H1 (cell line): Measurements from ENCODE around the gene DNAAF3. TPM values are rescaled to one million over a fixed set of nuclear protein-coding genes. Genes with fewer than 3 reads are reported as not detected.

Experiments used
- CTCF ChIA-PET: fragments of 300-600 bp; sonication (Branson Sonifier 250); formaldehyde crosslinking; loops from one replicate; lab custom pipeline; 2021; ENCODE audit not compliant: partially characterized antibody; lab: Charles Lee
- POLR2A ChIA-PET: fragments of 300-600 bp; sonication (Branson Sonifier 250); formaldehyde crosslinking; loops from one replicate; lab custom pipeline; 2021; ENCODE audit warnings: inconsistent platforms; ENCODE audit not compliant: partially characterized antibody; lab: Charles Lee
- DNase-seq, 2 experiments: peaks; one replicate each; pipeline versions ENCODE4 v3.0.0 to v3.0.0-alpha.2; 2010 to 2022; ENCODE audit warnings: low spot score in 2 of 2, low read depth in 1 of 2, mixed read lengths in 1 of 2
- FAIRE-seq: peaks from 2 replicates; lab custom pipeline; 2011; peaks lifted over from hg19 to GRCh38; lab: Jason Lieb, UNC
- H2AFZ ChIP-seq: 2 replicates; pipeline ENCODE4 v1.8.1; 2012; ENCODE audit warnings: low read length, inconsistent platforms
- H2AK5ac ChIP-seq: 2 replicates; pipeline ENCODE4 v1.6.1; 2013; ENCODE audit warnings: low read depth, low read length
- H2BK120ac ChIP-seq: replicated peaks from 2 replicates; pipeline ENCODE3; 2013; ENCODE audit warnings: low read depth, low read length, inconsistent platforms
- H2BK12ac ChIP-seq: 2 replicates; pipeline ENCODE4 v1.6.1; 2013; ENCODE audit warnings: low read depth, low read length
- H2BK15ac ChIP-seq: 2 replicates; pipeline ENCODE4 v1.6.1; 2013; ENCODE audit warnings: low read length
- H2BK20ac ChIP-seq: 2 replicates; pipeline ENCODE4 v1.6.1; 2013; ENCODE audit warnings: low read length
- H2BK5ac ChIP-seq: 2 replicates; pipeline ENCODE4 v1.6.1; 2013; ENCODE audit warnings: low read depth, low read length
- H3K14ac ChIP-seq: 2 replicates; pipeline ENCODE4 v1.6.1; 2013; ENCODE audit warnings: inconsistent platforms; ENCODE audit not compliant: insufficient read length
- H3K18ac ChIP-seq: 2 replicates; pipeline ENCODE4 v1.6.1; 2013; ENCODE audit warnings: low read length; ENCODE audit errors: extremely low read depth
- H3K23ac ChIP-seq: 2 replicates; pipeline ENCODE4 v1.6.1; 2013; ENCODE audit warnings: inconsistent platforms; ENCODE audit not compliant: insufficient read length
- H3K23me2 ChIP-seq: 2 replicates; pipeline ENCODE4 v1.6.1; 2013; ENCODE audit warnings: low read depth, low read length
- H3K27ac ChIP-seq: 2 replicates; pipeline ENCODE4 v1.6.1; 2011; ENCODE audit warnings: low read depth, low read length, inconsistent platforms
- H3K27me3 ChIP-seq, 4 experiments: replicated peaks in 1 of 4; 1 replicate in 1 of 4; 2 replicates in 3 of 4; pipeline versions ENCODE4 v1.6.1 to v1.8.1; 2011 to 2013; ENCODE audit warnings: low read length in 3 of 4, mild to moderate bottlenecking in 3 of 4, inconsistent platforms in 2 of 4, mixed read lengths in 2 of 4, moderate library complexity in 1 of 4; ENCODE audit not compliant: control insufficient read depth in 3 of 4, insufficient read depth in 3 of 4; ENCODE audit errors: extremely low read depth in 1 of 4
- H3K36me3 ChIP-seq, 4 experiments: 2 replicates each; pipeline versions ENCODE4 v1.6.1 to v1.8.1; 2011 to 2013; ENCODE audit warnings: mild to moderate bottlenecking in 4 of 4, low read length in 3 of 4, moderate library complexity in 2 of 4, control low read depth in 1 of 4, inconsistent platforms in 1 of 4; ENCODE audit not compliant: insufficient read depth in 4 of 4, control insufficient read depth in 2 of 4
- H3K4ac ChIP-seq: replicated peaks from 2 replicates; pipeline ENCODE3; 2013; ENCODE audit warnings: low read length, low read depth, mixed read lengths, inconsistent platforms; ENCODE audit not compliant: insufficient read length
- H3K4me1 ChIP-seq, 4 experiments: replicated peaks in 1 of 4; 1 replicate in 1 of 4; 2 replicates in 3 of 4; pipeline versions ENCODE4 v1.6.1 to v1.8.1; 2011 to 2013; ENCODE audit warnings: low read length in 3 of 4, inconsistent platforms in 2 of 4, mixed read lengths in 1 of 4; ENCODE audit not compliant: insufficient read depth in 4 of 4, control insufficient read depth in 3 of 4
- H3K4me2 ChIP-seq, 2 experiments: 2 replicates each; pipeline versions ENCODE4 v1.6.1 to v1.8.1; 2011 to 2013; ENCODE audit warnings: low read depth in 2 of 2, low read length in 2 of 2, control low read depth in 1 of 2, inconsistent platforms in 1 of 2, mild to moderate bottlenecking in 1 of 2; ENCODE audit not compliant: insufficient read depth in 1 of 2
- H3K4me3 ChIP-seq, 4 experiments: fragments of 200-600, 300-600 bp in 1 of 4; sonication (generic), shearing (Covaris generic), sonication (Bioruptor Twin) in 1 of 4; 2 replicates each; pipeline versions ENCODE4 v1.5.1 to v1.8.1; 2011 to 2016; ENCODE audit warnings: low read length in 4 of 4, low read depth in 3 of 4, control low read depth in 2 of 4, inconsistent platforms in 2 of 4, mild to moderate bottlenecking in 2 of 4, mixed read lengths in 1 of 4, moderate library complexity in 1 of 4; ENCODE audit not compliant: insufficient read depth in 2 of 4; ENCODE audit errors: extremely low read depth in 1 of 4
- H3K56ac ChIP-seq: replicated peaks from 2 replicates; pipeline ENCODE3; 2013; ENCODE audit warnings: low read depth, mild to moderate bottlenecking, mixed read lengths, low read length, inconsistent platforms; ENCODE audit not compliant: insufficient read length
- H3K79me1 ChIP-seq: 2 replicates; pipeline ENCODE4 v1.6.1; 2013; ENCODE audit warnings: low read depth, low read length, control low read depth
- H3K79me2 ChIP-seq, 2 experiments: 2 replicates each; pipeline versions ENCODE4 v1.6.1 to v1.8.1; 2012 to 2013; ENCODE audit warnings: low read length in 2 of 2, mild to moderate bottlenecking in 2 of 2, inconsistent platforms in 1 of 2; ENCODE audit not compliant: insufficient read depth in 2 of 2, control insufficient read depth in 1 of 2
- H3K9ac ChIP-seq, 4 experiments: replicated peaks in 1 of 4; 1 replicate in 1 of 4; 2 replicates in 3 of 4; pipeline versions ENCODE4 v1.6.1 to v1.8.1; 2011 to 2013; ENCODE audit warnings: low read depth in 3 of 4, low read length in 3 of 4, control low read depth in 2 of 4, mild to moderate bottlenecking in 2 of 4, moderate library complexity in 2 of 4, inconsistent platforms in 1 of 4; ENCODE audit errors: extremely low read depth in 1 of 4
- H3K9me3 ChIP-seq, 2 experiments: 2 replicates each; pipeline versions ENCODE4 v1.6.1 to v1.8.1; 2012 to 2013; ENCODE audit warnings: mild to moderate bottlenecking in 2 of 2, moderate library complexity in 2 of 2, control low read depth in 1 of 2, inconsistent platforms in 1 of 2, low read depth in 1 of 2, low read length in 1 of 2, mixed read lengths in 1 of 2; ENCODE audit not compliant: insufficient read depth in 2 of 2
- H4K20me1 ChIP-seq, 2 experiments: replicated peaks in 1 of 2; 2 replicates each; pipeline versions ENCODE3 to v1.8.1; 2011 to 2013; ENCODE audit warnings: inconsistent platforms in 2 of 2, low read length in 2 of 2, mild to moderate bottlenecking in 1 of 2; ENCODE audit not compliant: insufficient read depth in 2 of 2, control insufficient read depth in 1 of 2
- H4K5ac ChIP-seq: 2 replicates; pipeline ENCODE4 v1.6.1; 2013; ENCODE audit warnings: low read length, low read depth, mixed read lengths, inconsistent platforms; ENCODE audit not compliant: insufficient read length
- H4K8ac ChIP-seq: 2 replicates; pipeline ENCODE4 v1.8.0; 2013; ENCODE audit warnings: mild to moderate bottlenecking, moderate library complexity, low read length, inconsistent platforms; ENCODE audit not compliant: insufficient read depth; ENCODE audit errors: extremely low read depth
- H4K91ac ChIP-seq: replicated peaks from 2 replicates; pipeline ENCODE3; 2013; ENCODE audit warnings: low read length, mixed read lengths, inconsistent platforms; ENCODE audit not compliant: insufficient read length
- BCL11A ChIP-seq, 2 experiments: IDR thresholded peaks; one replicate each; pipeline ENCODE4 v1.6.1; 2011; ENCODE audit warnings: low read depth in 2 of 2, low read length in 2 of 2, mild to moderate bottlenecking in 2 of 2
- CBX8 ChIP-seq: fragments of 300-800, 300-1000 bp; sonication (generic); IDR thresholded peaks from 2 replicates; pipeline ENCODE4 v1.7.1; 2016; ENCODE audit warnings: low read depth, low read length, borderline replicate concordance
- EZH2 ChIP-seq: fragments of 200-600 bp; sonication (generic); IDR thresholded peaks from 2 replicates; pipeline ENCODE4 v1.7.1; 2012; ENCODE audit warnings: low read depth, mild to moderate bottlenecking, moderate library complexity, low read length, inconsistent platforms; ENCODE audit not compliant: severe bottlenecking
- KDM5A ChIP-seq: fragments of 200-600 bp; IDR thresholded peaks from 2 replicates; pipeline ENCODE4 v1.7.1; 2012; ENCODE audit warnings: mild to moderate bottlenecking, low read length, inconsistent platforms, mixed read lengths
- POLR2A ChIP-seq, 2 experiments: IDR thresholded peaks; 1 replicate in 1 of 2; 2 replicates in 1 of 2; pipeline ENCODE4 v1.6.1; 2011; ENCODE audit warnings: low read depth in 2 of 2, low read length in 2 of 2, mild to moderate bottlenecking in 2 of 2; ENCODE audit errors: control extremely low read depth in 1 of 2
- RFX5 ChIP-seq: IDR thresholded peaks from 2 replicates; pipeline ENCODE4 v1.6.1; 2011; ENCODE audit warnings: low read depth, low read length, improper control_type of control experiment, borderline replicate concordance
- RXRA ChIP-seq: IDR thresholded peaks from 2 replicates; pipeline ENCODE4 v1.6.1; 2011; ENCODE audit warnings: low read depth, mild to moderate bottlenecking, low read length, moderate library complexity; ENCODE audit not compliant: insufficient read depth
- SP2 ChIP-seq: IDR thresholded peaks from 2 replicates; pipeline ENCODE4 v1.6.1; 2012; ENCODE audit warnings: mild to moderate bottlenecking, low read length, inconsistent platforms
- TAF7 ChIP-seq: optimal IDR thresholded peaks from 2 replicates; pipeline ENCODE3; 2011; ENCODE audit warnings: low read depth, mild to moderate bottlenecking, inconsistent platforms, low read length, moderate library complexity, borderline replicate concordance
- TEAD4 ChIP-seq: IDR thresholded peaks from 2 replicates; pipeline ENCODE4 v1.6.1; 2012; ENCODE audit warnings: low read depth, low read length, inconsistent platforms, mixed read lengths
- WGBS, 2 experiments: shearing (Covaris generic) in 1 of 2; methylation state at CpG; one replicate each; pipeline versions ENCODE4 v1.1.6 to v1.1.7; 2013 to 2015; ENCODE audit warnings: low lambda C conversion rate in 2 of 2, mixed read lengths in 2 of 2, inconsistent platforms in 1 of 2, low coverage in 1 of 2, missing lambda C conversion rate in 1 of 2; ENCODE audit not compliant: insufficient replicate concordance in 2 of 2, insufficient coverage in 1 of 2, insufficient read length in 1 of 2; ENCODE audit errors: extremely low coverage in 1 of 2, missing lambda C conversion rate in 1 of 2; 5-methylcytosine and 5-hydroxymethylcytosine counted together
- polyA plus RNA-seq, 7 experiments: library from polyadenylated mRNA; depleted of rRNA in 3 of 7; stranded (reverse) in 5 of 7; unstranded in 2 of 7; fragments of >200 nt in 5 of 7; fragments of 200-250 nt in 2 of 7; gene quantifications; 1 replicate in 5 of 7; 2 replicates in 1 of 7; 4 replicates in 1 of 7; pipeline versions ENCODE4 v1.2.1 to v1.2.3, GENCODE V29; 2011 to 2013; ENCODE audit warnings: missing spikeins in 2 of 7, mixed read lengths in 2 of 7
- total RNA-seq: library from RNA; stranded (reverse); fragmentation: NEBNext Ultra II Directional; extraction: Animal tissue kit (Norgen Biotek cat#: 25700); gene quantifications from 2 replicates; pipeline ENCODE4 v1.2.1, GENCODE V29; 2021
- TF ChIP-seq, protein P1 (sequence below): IDR thresholded peaks from 2 replicates; pipeline ENCODE4 v1.6.1; 2011; ENCODE audit warnings: low read depth, mild to moderate bottlenecking, low read length; ENCODE audit not compliant: insufficient read depth

Gene DNAAF3
- total and polyA plus RNA-seq, 2 of the 8 experiments (the other 6 are each of a cell fraction or from before 2014, with no cell fraction given): 5.4 to 8.0 TPM

DNA sequence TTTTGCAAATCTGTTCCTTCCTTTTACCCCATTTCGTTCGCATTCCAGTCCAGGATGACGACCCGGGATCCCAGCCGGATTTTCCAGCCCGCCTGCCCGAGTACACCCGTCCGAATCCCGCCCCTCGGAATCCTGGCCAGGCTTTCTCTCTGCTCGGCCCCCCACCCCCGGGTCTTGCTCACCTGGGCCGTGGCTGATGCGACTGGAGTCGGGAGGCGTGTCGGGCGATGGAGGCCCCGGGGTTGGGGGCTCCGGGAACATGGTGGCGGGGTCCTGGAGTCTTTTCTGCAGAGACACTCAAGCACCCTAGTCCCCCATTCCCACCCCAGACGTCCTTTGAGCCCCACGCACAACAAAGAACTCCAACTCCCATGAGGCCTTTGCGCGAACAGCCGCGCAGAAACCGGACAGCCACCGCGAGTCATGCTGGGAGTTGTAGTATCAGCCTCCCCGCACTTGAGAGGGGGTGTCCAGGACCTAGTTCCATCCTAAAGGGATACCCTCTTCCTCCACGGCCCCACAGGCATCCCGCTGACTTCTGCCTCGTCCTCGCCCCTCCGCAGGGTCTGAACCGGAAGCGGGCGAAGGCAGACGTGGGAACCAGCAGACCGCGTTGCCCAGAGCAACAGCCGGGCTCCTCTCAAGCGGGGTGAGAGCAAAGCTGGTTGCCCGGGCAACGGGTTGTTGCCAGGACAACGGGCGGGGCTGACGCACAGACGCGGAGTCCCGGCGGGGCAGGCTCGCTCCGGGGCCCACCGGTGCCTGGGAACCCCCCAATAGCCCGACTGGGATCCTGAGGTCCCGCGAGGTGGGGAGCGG, 12.6 kb upstream of the DNAAF3 start:
- Histone ChIP-seq H4K8ac (no peak overlapping the region), H2BK20ac (no peak overlapping the region), H4K20me1 (peaks cover 0 to 7% of the 10 kb centered on the region in 2 experiments), H3K23ac (no peak overlapping the region), H2BK5ac (no peak overlapping the region; the same call in 1 of the 2 replicates), H3K14ac (no peak overlapping the region), H3K4me2 (peak overlapping the region; percentile 64 to 98), H3K4me3 (peak overlapping the region; percentile 39 to 73 (median 72)), H3K79me2 (no peaks in the 10 kb centered on the region), H3K18ac (peak overlapping the region; percentile 48; the same call in 1 of the 2 replicates), H3K9ac (no peak overlapping the region; a peak in 2 of 7 replicates), H3K56ac (no peak overlapping the region), H3K23me2 (peaks cover 12% of the 10 kb centered on the region; the same call in 1 of the 2 replicates), H3K36me3 (no peaks in the 10 kb centered on the region), H2BK12ac (0 out of 2 replicates have a peak overlapping the region, but pooled peaks have one; percentile 68), H2BK15ac (no peak overlapping the region), H2AK5ac (no peak overlapping the region), H3K9me3 (no peaks in the 10 kb centered on the region), H2AFZ (no peak overlapping the region), H2BK120ac (no peak overlapping the region), H3K4me1 (peaks cover 2 to 22% (median 14%) of the 10 kb centered on the region in 4 experiments), H3K27me3 (peaks cover 2 to 46% (median 32%) of the 10 kb centered on the region in 4 experiments; a peak in 6 of 7 replicates), H3K4ac (no peak overlapping the region), H4K5ac (no peak overlapping the region), H4K91ac (no peak overlapping the region), H3K79me1 (no peaks in the 10 kb centered on the region), H3K27ac (0 out of 2 replicates have a peak overlapping the region, but pooled peaks have one; percentile 25)
- ChIA-PET POLR2A (interaction anchor here (1.3 to 3.0 kb wide), 5 partner anchors 18 to 229 kb away, joined by 3 to 13 read pairs (median 5); partner anchors contain the start of gene UBE2S), CTCF (interaction anchor here (1.0 to 2.5 kb wide), 2 partner anchors 13 to 38 kb away, joined by 3 to 9 read pairs; partner anchors contain the start of gene DNAAF3)
- FAIRE-seq (no peak), DNase-seq (peak in 1 of 2 experiments; percentile 95)
- WGBS, 2 experiments: 4% methylated on average over 49 of the region's 61 CpGs; no CpG with 5 or more reads in 1 of the 2 experiments
- TF ChIP-seq EZH2 (no peak), TEAD4 (peak; percentile 88), RFX5 (peak; percentile 74; the same call in 1 of the 2 replicates), KDM5A (no peak), TAF7 (peak; percentile 74), RXRA (no peak), POLR2A (IDR thresholded peaks at IDR 0.05; ENCODE audit: control extremely low read depth in 1 of 2, low read depth in 2 of 2, low read length in 2 of 2) (no peak), BCL11A (IDR thresholded peaks at IDR 0.05; ENCODE audit: low read depth in 2 of 2, low read length in 2 of 2) (no peak), CBX8 (no peak), SP2 (no peak)
- TF ChIP-seq, protein P1, sequence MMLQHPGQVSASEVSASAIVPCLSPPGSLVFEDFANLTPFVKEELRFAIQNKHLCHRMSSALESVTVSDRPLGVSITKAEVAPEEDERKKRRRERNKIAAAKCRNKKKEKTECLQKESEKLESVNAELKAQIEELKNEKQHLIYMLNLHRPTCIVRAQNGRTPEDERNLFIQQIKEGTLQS: no peak
